ENCODE results near the gene PSMD1. TPM values are rescaled to one million over a fixed set of nuclear protein-coding genes. Genes with fewer than 3 reads are reported as not detected.

PSMD1 gene
- total and polyA plus RNA-seq, 2 of the 8 experiments (the other 6 are each of a cell fraction or from before 2014, with no cell fraction given): 179 to 272 TPM

DNA sequence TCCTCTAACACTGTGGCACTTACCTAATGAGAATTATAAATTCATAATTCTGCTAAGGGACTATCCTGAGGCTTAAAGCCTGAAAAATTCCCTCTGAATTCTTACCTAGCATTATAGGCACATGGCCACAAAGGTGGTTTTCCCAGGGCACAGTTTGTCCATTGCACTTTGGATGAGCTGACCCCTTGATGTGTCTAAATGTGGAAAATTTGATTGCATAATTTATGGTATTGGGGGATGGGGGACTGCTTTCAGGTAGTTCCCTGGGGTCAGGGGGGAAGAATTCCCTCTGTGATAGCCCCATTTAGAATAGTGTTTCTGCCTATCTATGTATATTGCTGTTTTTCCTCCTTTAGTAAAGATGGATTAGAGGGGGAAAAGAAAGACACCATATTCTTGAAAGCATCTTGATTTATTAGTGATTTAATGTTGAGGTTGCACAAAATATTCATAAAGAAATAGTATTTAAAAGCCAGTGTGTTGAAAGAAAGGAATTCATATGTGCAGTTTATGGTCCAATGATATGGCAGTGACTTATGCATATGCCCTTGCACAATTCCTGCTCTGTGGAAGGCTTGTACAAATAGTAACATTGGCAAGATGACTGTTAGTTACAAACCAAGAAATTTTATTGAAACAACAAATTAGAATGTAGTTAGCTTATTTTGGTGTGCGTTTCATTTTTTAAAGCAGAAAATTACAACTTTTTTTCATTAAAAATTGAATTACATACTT lies 76.9 kb downstream of the PSMD1 start:
- FAIRE-seq (no peak), DNase-seq (ENCODE audit: low read depth in 1 of 2, low spot score in 2 of 2) (no peak)
- Histone ChIP-seq H3K79me2 (ENCODE audit: control insufficient read depth in 1 of 2, insufficient read depth in 2 of 2, low read length in 2 of 2) (peaks cover 0 to 16% of the 10 kb centered on the region in 2 experiments; a peak in 2 of 4 replicates), H3K9ac (replicated peaks in 1 of 4; ENCODE audit: extremely low read depth in 1 of 4, low read depth in 3 of 4, low read length in 3 of 4) (no peak overlapping the region), H4K20me1 (replicated peaks in 1 of 2; ENCODE audit: control insufficient read depth in 1 of 2, insufficient read depth in 2 of 2, low read length in 2 of 2) (peaks cover 0 to under 1% of the 10 kb centered on the region in 2 experiments), H3K36me3 (ENCODE audit: control insufficient read depth in 2 of 4, insufficient read depth in 4 of 4, low read length in 3 of 4) (no peaks in the 10 kb centered on the region), H3K79me1 (ENCODE audit: low read depth, low read length) (peaks cover under 1% of the 10 kb centered on the region; the same call in 1 of the 2 replicates), H2BK15ac (ENCODE audit: low read length) (no peak overlapping the region), H4K91ac (replicated peaks; ENCODE audit: insufficient read length, low read length) (no peak overlapping the region), H3K4ac (replicated peaks; ENCODE audit: insufficient read length, low read depth, low read length) (no peak overlapping the region), H3K27ac (ENCODE audit: low read depth, low read length) (no peak overlapping the region), H2AK5ac (ENCODE audit: low read depth, low read length) (no peak overlapping the region), H2BK20ac (ENCODE audit: low read length) (no peak overlapping the region), H4K5ac (ENCODE audit: insufficient read length, low read depth, low read length) (no peak overlapping the region), H3K14ac (ENCODE audit: insufficient read length) (no peak overlapping the region), H2AFZ (ENCODE audit: low read length) (no peak overlapping the region), H2BK120ac (replicated peaks; ENCODE audit: low read depth, low read length) (no peak overlapping the region), H3K4me1 (replicated peaks in 1 of 4; ENCODE audit: control insufficient read depth in 3 of 4, insufficient read depth in 4 of 4, low read length in 3 of 4) (no peaks in the 10 kb centered on the region; a peak in 1 of 7 replicates), H3K9me3 (ENCODE audit: insufficient read depth in 2 of 2, low read depth in 1 of 2, low read length in 1 of 2) (no peaks in the 10 kb centered on the region), H3K23ac (ENCODE audit: insufficient read length) (no peak overlapping the region), H3K23me2 (ENCODE audit: low read depth, low read length) (no peaks in the 10 kb centered on the region), H4K8ac (ENCODE audit: extremely low read depth, insufficient read depth, low read length) (no peak overlapping the region), H2BK12ac (ENCODE audit: low read depth, low read length) (no peak overlapping the region), H3K18ac (ENCODE audit: extremely low read depth, low read length) (no peak overlapping the region), H3K27me3 (replicated peaks in 1 of 4; ENCODE audit: control insufficient read depth in 3 of 4, extremely low read depth in 1 of 4, insufficient read depth in 3 of 4, low read length in 3 of 4) (no peaks in the 10 kb centered on the region), H2BK5ac (ENCODE audit: low read depth, low read length) (no peak overlapping the region), H3K4me3 (ENCODE audit: extremely low read depth in 1 of 4, insufficient read depth in 2 of 4, low read depth in 3 of 4, low read length in 4 of 4) (no peak overlapping the region), H3K4me2 (ENCODE audit: insufficient read depth in 1 of 2, low read depth in 2 of 2, low read length in 2 of 2) (no peak overlapping the region), H3K56ac (replicated peaks; ENCODE audit: insufficient read length, low read depth, low read length) (no peak overlapping the region)
- ChIA-PET POLR2A (ENCODE audit: partially characterized antibody) (no interaction called here), CTCF (ENCODE audit: partially characterized antibody) (interaction anchor here (1.3 kb wide), 4 partner anchors 17 to 78 kb away, joined by 3 read pairs; no protein-coding TSS in a partner anchor)
- TF ChIP-seq NRF1 (IDR thresholded peaks at IDR 0.05; ENCODE audit: low read depth, low read length) (no peak), CEBPB (IDR thresholded peaks at IDR 0.05; ENCODE audit: low read depth, low read length) (0 out of 2 replicates have a peak, but pooled peaks have one; percentile 26)
- WGBS, 2 experiments (ENCODE audit: extremely low coverage in 1 of 2, insufficient coverage in 1 of 2, insufficient read length in 1 of 2, insufficient replicate concordance in 2 of 2, low coverage in 1 of 2, low lambda C conversion rate in 2 of 2, missing lambda C conversion rate in 1 of 2): 89% methylated on average over 1 of the region's 1 CpG; no CpG with 5 or more reads in 1 of the 2 experiments
